ENCODE data around the gene IRF2.

The IRF2 gene

GRCh38 chr4:184473499-184474262 is 669 bp downstream of the IRF2 start:
- peak; percentile 10 to 40 (median 26) for DNase-seq

DNA sequence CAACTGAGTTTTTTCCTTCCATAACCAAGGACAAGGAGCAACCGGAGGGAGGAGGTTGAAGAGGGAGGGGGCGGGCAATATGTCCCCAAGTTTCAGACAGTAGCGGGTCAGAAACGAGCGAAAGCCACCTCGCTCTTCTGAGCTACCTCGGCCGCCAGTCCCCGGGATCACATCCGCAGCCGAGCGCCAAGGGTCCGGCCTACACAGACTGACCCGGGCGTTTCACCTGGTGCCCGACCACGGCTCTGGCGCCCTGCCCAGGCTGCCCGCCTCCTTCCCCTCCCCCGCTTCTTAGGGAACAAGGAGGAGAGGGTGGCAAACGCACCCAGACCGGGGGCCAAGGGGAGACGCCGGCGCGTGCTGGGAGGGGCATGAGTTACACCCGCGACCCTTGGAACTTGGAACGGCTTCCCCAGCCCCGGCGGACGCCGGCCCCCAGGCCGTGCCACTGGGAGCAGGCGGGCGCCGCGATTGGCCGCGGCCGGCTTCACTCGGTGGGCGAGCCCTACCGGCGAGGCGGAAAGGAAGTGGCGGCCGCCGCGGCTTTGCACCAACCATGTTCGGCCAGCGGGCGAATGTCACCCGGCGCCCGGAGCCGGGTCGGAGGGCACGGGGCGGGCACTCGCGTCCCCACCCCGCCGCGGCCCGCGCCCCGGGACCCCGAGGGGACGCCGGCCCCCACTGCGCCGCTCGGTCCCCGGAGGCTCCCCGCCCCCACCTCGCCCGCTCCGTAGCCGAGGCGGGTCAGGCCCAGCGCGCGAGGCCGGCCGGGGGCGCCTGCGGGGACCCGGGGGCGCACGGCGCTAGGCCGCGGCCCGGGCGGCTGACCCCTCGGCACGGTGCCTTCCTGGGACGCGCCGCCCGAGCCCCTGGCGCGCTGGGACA is 1.5 kb downstream of the IRF2 start:
- DNase-seq, result peak; percentile 9 to 34 (median 30)

GRCh38 chr4:184471881-184472613 is 2.3 kb downstream of the IRF2 start:
- no peak for DNase-seq

GRCh38 chr4:184470785-184471110 is 3.6 kb downstream of the IRF2 start:
- no peak for DNase-seq

DNA sequence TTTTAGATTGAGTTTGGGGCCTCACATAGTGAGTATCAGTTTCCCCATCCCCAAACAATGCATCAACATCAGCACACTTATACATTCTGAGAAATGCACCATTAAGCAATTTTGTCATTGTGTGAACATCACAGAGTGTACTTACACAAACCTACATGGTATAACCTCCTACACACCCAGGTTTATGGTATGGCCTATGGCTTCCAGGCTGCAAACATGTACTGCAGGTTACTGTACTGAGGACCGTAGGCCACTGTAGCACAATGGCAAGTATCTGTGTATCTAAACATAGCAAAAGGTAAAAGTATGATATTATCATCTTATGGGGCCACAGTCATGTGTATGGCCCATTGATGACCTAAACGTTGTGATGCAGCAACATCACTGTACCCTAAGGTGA is 7.7 kb downstream of the IRF2 start:
- no peak for DNase-seq

GRCh38 chr4:184464759-184465454 is 9.4 kb downstream of the IRF2 start:
- DNase-seq, result no peak

DNA sequence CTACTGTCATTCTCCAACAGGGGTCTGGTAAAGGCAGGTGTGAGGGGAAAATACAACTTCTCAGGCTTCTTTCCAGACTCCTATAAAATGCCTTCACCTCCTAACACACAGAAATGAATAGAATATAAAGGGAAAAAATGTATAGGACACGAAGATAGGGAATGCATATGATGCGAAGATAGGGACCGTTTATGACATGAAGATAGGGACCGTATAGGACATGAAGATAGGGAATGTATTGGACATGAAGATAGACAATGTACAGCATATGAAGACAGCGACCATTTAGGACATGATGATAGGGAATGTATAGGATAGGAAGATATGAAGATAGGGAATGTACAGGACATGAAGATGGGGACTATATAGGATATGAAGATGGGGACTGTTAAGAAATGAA is 10.5 kb downstream of the IRF2 start:
- no peak for DNase-seq

- no peak for DNase-seq
Measured at GRCh38 chr4:184463158-184463557, 11.2 kb downstream of the IRF2 start.

DNA sequence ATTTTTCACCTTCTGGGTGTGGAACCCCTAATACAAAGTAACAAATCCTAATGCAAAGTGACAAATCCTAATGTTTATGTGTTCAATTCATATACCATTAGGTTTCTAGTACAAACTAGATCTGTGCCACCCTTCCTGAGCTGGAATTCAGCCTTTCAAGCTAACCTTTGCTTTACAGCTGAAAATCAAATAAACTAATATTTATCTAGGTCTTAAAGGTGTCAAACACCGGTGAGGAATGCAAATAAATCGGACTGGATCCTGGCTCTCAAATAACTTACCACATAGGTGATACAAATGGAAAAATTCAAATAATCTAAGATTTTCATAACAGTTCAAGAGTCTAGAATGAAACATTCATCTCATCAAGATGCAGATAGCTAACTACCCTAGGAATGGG is 11.6 kb downstream of the IRF2 start:
- DNase-seq, result no peak

GRCh38 chr4:184461711-184462441 is 12.5 kb downstream of the IRF2 start:
- no peak for DNase-seq

GRCh38 chr4:184460499-184461285 is 13.7 kb downstream of the IRF2 start:
- DNase-seq, result no peak

DNA sequence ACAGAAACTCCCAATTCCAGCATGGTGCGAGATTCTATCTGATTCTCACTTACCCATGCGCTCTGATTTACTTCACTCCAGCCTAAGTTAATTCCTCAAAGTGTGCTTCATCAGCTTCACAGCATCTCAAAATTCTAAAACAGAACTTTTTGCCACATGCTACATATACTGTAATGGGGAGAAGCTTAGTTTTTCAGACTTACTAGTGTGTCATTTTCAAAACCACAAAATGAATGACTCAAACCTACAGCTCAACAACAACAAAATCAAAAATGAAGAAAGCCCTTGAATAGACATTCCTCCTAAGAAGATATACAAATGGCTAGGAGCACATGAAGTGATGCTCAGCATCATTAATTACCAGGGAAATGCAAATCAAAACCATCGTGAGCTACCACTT is 14.9 kb downstream of the IRF2 start:
- no peak for DNase-seq

DNA sequence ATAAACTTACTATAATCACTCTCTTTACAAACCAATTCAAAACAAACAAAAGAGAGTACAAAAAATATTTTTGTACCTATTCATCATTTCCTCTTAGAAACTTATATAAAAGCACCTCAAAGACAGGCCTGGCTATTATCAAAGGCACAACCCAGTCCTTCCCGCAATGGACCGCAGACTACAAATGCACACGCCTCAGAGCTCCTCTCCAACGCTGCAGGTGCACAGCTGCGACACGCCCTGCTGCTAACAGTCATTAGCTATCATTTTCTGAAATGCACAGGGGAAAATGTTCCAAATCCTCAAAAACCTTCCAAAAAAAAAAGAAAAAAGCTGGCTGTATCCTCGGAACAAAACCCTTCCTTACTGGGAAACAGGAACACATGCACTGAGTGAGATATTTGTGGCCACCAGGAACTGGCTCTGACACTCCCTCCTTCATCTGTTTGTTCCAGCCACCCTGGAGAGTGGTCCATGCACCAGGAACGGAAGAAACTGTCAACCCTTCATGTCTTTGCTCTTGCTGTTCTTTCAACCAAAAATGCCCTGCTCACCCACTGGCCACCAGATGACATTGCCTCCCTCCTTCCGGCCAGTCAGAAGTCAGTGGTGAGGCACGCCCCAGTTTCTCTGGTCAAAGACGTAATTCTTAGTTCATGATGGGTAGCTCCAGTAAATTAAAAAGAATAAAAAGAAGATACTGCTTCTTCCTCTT is 16.7 kb downstream of the IRF2 start:
- DNase-seq, result no peak

DNA sequence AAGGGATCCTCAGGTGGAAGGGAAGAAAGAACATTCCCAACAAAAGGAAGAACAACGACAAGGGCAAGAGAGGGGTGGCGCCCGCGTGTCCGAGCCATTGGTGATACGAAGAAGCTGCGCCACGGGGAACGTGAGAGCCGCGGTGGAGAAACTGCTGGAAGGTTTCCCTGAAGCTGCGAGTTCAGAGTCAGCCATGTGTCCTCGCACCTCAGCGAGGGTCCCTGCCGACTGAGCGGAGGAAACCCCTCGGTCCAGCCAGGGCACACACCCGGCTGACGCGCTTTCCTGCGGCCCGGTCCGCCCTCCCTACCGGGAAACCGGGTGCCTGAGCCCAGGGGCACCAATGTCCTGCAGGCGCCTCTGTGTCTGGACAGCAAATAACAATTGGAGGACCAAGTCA is 18.0 kb downstream of the IRF2 start:
- no peak for DNase-seq

DNA sequence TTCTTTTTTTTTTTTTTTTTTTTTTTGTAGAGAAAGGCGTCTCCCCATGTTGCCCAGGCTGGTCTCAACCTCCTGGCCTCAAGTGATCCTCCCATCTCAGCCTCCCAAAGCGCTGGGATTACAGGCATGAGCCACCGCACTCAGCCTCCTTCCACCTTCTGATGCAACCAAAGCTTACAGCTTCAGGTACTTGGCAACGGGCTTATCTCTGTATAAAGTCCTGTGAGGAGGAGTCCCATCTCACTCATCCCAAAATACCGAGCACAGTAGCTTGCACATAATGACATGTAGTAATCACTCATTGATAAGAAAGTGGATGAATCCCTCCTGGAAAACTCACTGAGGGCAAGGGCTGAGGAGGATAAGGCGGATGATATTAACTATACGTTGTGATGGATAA is 19.1 kb downstream of the IRF2 start:
- DNase-seq, result no peak

GRCh38 chr4:184453365-184454160 is 20.8 kb downstream of the IRF2 start:
- DNase-seq, result peak in 1 of 4 experiments; percentile 21

DNA sequence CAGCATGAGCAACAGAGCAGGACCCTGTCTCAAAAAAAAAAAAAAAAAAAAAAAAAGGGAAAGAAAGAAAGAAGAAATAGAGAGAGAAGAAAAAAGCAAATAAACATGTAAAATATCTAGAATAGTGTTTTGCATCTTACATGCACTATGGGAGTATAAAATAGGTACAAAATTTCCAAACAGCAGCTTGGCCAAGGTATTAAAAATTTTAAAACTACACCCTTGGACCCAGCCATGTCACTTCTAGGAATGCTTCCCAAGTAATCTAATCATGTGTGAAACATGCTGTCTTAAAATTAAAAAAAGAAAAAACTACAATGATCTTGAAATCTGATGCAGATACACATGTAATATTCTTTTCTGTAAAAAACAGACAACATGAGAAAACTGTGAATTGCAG is 21.6 kb downstream of the IRF2 start:
- no peak for DNase-seq

DNA sequence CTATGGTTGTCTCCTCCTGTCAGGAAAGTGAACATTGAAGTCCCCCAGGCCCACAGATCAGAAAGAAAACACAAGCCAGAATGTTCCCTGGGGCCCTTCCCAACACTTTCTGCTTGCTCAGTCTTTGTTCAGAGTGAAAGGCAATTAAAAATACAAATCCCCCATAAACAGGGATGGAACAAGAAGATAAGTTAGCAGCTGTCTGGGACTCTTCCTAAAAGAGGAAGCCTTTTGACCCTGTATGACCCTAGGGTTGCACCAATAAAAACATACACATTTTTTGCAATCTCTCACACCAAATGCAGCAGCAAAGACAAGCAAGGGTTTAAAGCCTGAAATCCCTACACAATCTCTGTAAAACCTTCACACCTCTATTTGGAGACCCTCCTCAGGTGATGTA is 22.6 kb downstream of the IRF2 start:
- DNase-seq, result no peak

DNA sequence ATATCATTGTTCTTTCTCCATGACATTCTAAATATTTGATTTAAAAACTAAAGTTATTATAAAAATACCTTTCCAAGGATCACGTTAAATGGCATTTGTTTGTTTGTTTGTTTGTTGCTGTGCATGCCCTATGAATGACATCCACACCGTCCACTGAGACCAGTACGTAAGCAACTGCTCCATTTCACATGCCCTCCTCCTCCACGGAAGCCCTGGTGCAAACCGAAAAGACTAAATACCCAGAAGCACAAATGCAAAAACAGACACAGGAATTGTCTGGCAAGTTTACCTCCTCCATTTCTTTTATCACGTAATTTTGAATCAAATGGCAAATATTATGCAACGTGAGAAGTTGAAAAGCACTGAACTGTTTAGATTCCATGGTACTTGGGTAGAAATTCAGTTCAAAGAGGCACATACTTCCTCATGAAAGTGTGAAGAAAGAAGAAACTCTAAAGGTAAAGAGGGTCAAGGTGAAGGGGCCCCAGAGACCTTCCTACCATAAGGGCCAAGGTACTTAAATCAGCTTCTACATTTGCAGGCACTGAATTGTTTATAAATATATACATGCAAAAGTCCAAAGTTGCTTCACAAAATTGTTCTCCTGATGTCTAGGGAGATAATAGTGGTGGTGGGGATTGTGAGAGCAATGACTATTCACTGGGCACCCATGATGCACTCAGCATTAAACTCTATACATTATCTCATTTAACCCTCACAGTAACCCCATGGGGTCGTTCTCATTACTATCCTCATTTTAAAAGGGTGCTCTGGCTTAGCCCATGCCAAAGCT is 23.4 kb downstream of the IRF2 start:
- no peak for DNase-seq

Measured in activated naive CD4-positive, alpha-beta T cell (primary cell).